ENCODE measurements around the gene HYAL2.
"Not testable (repeated sequence)": the region's sequence is repeated elsewhere in the genome, so short reads cannot be mapped to it uniquely, and the experiment has no call there.

The HYAL2 gene

GRCh38 chr3:50292159-50293078 is 30.1 kb downstream of the HYAL2 start, which contains the start of gene IFRD2:
TSS of gene IFRD2 (minus strand) at chr3:50292429. CDS start at chr3:50292274, 155 bp downstream.
- DNase-seq (ENCODE audit: low read depth in 3 of 3): peak; percentile 81 to 93 (median 93)

DNA sequence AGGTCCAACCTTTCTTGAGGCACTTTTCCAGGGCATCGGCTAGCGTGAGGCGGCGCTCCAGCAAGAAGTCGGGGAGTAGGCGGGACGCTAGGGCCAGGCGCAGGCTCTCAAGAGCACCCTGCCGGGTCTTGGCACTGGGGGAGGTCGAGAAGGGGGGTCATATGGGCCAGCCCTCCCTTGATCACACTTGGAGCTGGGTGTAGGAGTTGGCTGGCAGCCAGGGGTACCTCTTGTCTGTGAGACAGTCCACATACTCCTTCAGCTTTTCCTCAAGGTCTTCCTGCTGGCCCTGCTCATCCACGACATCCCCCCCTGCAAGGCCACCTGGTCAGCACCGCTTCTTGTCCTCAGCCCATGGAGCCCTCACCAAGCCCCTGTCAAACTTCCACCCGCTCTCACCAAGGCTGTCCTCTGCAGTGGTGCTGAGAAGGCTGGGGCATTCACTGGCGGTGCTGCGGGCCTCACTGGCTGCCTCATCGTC is 32.3 kb downstream of the HYAL2 start:
- DNase-seq (ENCODE audit: low read depth in 3 of 3): no peak

- no peak for DNase-seq (ENCODE audit: low read depth in 3 of 3)
Observed at GRCh38 chr3:50289130-50289529, 33.4 kb downstream of the HYAL2 start.

GRCh38 chr3:50288387-50289007 is 34.0 kb downstream of the HYAL2 start:
- no peak for DNase-seq (ENCODE audit: low read depth in 3 of 3)

DNA sequence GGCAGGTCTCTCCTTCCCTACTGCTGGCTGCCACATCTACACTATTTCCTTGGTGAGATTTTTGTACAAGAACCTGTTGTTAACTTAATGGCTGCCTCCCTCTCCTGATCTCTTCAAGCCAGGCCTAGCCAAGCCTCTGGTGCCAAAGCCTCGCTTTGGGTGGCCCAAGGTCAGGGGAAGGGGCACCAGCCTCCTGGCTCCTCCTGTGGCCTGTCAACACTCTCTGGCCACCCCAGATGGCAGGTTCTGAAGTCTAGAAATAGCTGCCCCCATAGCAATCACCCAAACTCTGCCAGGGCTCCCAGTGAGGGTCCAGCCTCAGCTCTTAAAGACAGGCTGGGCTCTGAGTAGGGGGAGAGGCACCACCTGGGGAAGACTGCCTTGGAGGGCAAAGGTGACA is 35.3 kb downstream of the HYAL2 start:
- DNase-seq (ENCODE audit: low read depth in 3 of 3): no peak

DNA sequence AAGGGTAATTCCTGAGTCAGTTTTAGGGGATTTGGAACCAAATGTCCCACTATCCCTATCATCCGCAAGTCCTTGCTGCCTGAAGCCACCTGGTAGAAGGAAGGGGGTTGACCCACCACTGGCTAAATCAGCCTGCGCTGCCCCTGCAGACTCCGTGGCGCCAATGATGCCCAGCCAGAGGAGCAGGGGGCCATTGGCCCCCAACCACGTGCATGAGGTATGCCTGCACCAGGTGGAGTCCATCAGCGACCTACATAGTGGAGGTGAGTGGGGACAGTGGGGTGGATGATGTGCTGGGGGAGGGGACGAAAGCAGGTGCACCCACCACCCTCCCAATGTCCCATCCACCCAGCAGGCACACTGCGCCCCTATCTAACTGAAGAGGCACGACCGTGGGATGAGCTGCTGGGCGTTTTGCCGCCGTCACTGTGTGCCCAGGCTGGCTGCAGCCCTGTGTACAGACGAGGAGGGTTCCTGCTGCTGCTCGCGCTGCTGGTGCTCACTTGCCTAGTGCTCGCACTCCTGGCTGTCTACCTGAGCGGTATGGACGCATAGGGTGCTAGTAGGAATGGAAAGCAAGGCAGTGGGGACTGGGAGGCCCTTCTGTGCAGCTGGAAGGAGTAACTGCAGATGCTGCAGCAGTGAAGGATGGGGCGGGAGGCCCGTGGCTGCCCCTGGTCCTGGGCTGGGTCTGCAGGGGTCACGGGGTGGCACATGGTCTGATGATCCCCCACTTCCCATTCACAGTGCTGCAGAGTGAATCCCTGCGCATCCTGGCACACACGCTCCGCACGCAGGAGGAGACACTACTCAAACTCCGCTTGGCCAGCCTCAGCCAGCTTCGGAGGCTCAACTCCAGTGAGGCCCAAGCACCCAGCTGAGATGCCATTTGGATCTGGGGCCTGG is 36.0 kb downstream of the HYAL2 start:
- DNase-seq (ENCODE audit: low read depth in 3 of 3): no peak

GRCh38 chr3:50284121-50284520 is 38.4 kb downstream of the HYAL2 start:
- DNase-seq (ENCODE audit: low read depth in 3 of 3): not testable (repeated sequence)

DNA sequence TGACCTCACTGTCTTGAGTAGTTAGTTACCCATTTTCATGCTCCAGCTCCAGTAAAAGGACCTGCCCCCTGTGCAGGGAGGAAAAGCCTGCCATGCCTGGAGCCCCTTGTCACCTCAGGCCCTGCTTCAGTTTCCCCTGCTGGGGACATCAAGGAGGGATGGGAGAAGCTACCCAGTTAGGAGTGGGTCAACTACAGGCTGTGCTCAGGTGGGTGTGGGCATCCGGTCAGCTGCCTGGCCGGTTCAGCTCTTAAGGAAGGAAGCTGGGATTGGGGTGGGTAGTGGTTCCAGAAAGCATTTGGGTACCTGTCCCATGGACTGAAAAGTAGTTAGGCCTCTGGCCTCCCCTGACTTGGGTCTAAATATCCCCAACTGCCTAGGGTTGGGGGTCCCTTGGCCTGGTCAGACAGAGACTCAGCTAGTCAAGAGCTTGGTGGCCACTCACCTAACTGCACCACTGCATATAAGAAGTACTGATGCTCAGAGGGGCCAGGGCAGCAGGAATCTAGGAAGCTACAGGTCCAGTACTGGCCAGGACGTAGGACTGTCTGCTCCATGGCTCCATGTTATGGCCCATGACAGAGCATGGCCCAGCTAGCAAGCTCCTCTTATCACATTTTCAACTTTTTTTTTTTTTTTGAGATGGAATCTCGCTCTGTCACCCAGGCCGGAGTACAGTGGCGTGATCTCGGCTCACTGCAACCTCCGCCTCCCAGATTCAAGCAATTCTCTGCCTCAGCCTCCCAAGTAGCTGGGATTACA is 43.1 kb downstream of the HYAL2 start:
- DNase-seq (ENCODE audit: low read depth in 3 of 3): no peak

DNA sequence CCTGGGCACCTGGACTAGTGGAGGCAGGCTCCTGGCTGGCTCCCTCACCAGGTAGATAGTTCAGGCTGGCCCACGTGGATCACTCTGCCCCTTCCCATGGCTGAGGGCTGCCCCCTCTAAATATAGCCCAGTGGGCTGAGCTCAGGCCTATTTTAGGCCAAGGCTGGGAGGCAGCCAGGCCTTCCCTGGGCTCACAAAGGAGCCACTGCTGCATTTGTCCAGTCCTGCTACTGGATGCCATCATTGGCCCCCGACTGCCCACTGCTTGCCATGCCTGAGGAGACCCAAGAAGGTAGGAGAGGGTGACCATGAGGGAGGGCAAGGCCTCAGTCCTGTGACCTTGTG is 43.7 kb downstream of the HYAL2 start, which contains the start of gene LSMEM2:
Gene LSMEM2, plus strand, starts transcription at position 208 of the 345 bp plus-strand sequence. Its CDS starts 27 bp downstream, at position 235.
- DNase-seq (ENCODE audit: low read depth in 3 of 3): no peak

- no peak for DNase-seq (ENCODE audit: low read depth in 3 of 3)
Observed at GRCh38 chr3:50278123-50278879, 44.2 kb downstream of the HYAL2 start.

- DNase-seq (ENCODE audit: low read depth in 3 of 3): no peak
Observed at GRCh38 chr3:50276762-50277101, 45.8 kb downstream of the HYAL2 start.

GRCh38 chr3:50275996-50276761 is 46.4 kb downstream of the HYAL2 start:
- no peak for DNase-seq (ENCODE audit: low read depth in 3 of 3)

GRCh38 chr3:50275141-50275995 is 47.2 kb downstream of the HYAL2 start:
- no peak for DNase-seq (ENCODE audit: low read depth in 3 of 3)

DNA sequence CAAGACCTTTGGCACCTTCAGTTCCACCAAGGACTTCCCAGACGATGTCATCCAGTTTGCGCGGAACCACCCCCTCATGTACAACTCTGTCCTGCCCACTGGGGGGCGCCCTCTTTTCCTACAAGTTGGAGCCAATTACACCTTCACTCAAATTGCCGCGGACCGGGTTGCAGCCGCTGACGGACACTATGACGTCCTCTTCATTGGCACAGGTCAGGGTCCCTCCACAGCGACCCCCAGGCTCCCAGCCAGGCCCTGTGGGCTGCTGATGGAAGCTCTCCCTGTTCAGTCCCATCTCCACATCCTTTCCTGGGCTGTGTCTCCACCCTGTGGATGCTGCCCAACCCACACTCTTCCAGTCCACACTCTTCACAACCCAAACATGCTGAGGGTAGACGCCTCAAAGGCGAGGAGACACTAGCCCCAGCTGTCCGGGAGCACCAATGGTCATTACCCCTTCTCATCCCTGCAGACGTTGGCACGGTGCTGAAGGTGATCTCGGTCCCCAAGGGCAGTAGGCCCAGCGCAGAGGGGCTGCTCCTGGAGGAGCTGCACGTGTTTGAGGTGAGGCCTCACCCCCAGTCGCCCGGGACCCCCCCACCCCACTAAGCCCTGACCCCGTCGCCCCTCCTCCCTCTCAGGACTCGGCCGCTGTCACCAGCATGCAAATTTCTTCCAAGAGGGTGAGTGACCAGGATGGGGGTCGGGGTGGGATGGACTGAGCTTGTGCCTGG is 48.0 kb downstream of the HYAL2 start:
- DNase-seq (ENCODE audit: low read depth in 3 of 3): peak; percentile 40 to 55 (median 54)

GRCh38 chr3:50273689-50274065 is 48.9 kb downstream of the HYAL2 start:
- no peak for DNase-seq (ENCODE audit: low read depth in 3 of 3)

GRCh38 chr3:50272911-50273688 is 49.4 kb downstream of the HYAL2 start:
- DNase-seq (ENCODE audit: low read depth in 3 of 3): peak; percentile 72 to 86 (median 74)

DNA sequence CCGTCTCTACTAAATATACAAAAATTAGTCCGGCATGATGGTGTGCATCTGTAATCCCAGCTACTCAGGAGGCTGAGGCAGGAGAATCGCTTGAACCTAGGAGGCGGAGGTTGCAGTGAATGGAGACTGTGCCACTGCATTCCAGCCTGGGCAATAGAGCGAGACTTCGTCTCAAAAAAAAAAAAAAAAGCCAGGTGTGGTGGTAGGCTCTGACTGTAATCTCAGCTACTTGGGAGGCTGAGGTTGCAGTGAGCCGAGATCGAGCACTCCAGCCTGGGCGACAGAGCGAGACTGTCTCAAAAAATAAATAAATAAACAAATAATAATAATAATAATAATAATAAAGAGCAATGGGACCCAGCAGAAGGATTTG is 50.0 kb downstream of the HYAL2 start:
- not testable (repeated sequence) for DNase-seq (ENCODE audit: low read depth in 3 of 3)
